HCT116 (cell line): Measurements from ENCODE around the gene POU2F3. TPM values are rescaled to one million over a fixed set of nuclear protein-coding genes. Genes with fewer than 3 reads are reported as not detected.

Source experiments
- ATAC-seq: fragments of 200-7000 bp; cut with Tn5 transposase; 2 replicates; pipeline ENCODE4 v1.9.1; 2020; ENCODE audit warnings: mild to moderate bottlenecking, moderate library complexity
- BruUV-seq: library from RNA; stranded (reverse); fragments of 400-500 nt; replicated peaks from 2 replicates; lab custom pipeline; 2021; lab: Mats Ljungman, UMichigan
- CTCF ChIA-PET: fragments of 300-600 bp; sonication (Branson Sonifier 250); formaldehyde crosslinking; loops from one replicate; lab custom pipeline; 2021; ENCODE audit warnings: antibody characterized with exemption; lab: Charles Lee
- POLR2A ChIA-PET: fragments of 300-600, 350-600 bp; sonication (Branson Sonifier 250); formaldehyde crosslinking; loops from one replicate; lab custom pipeline; 2021; ENCODE audit warnings: antibody characterized with exemption; lab: Charles Lee
- RAD21 ChIA-PET, 2 experiments: fragments of 300-600 bp; sonication (Branson Sonifier 250); formaldehyde crosslinking; loops; one replicate each; lab custom pipeline; 2023; ENCODE audit warnings: low total read pairs in 2 of 2; ENCODE audit not compliant: uncharacterized antibody in 2 of 2, unreplicated experiment in 2 of 2, low non-redundant PET in 1 of 2; lab: Charles Lee
- DNase-seq: peaks from one replicate; pipeline ENCODE4 v3.0.0-alpha.2; 2010; ENCODE audit warnings: low read depth, low spot score
- H2AFZ ChIP-seq: fragments of 200-600 bp; shearing (Covaris generic), sonication (generic); 2 replicates; pipeline ENCODE4 v1.6.1; 2017; ENCODE audit warnings: low read depth, mixed run types, mixed read lengths, antibody characterized with exemption, low read length; ENCODE audit not compliant: poor library complexity, severe bottlenecking
- H3K27ac ChIP-seq: 2 replicates; pipeline ENCODE4 v1.5.1; 2012; ENCODE audit warnings: low read depth, low read length
- H3K27me3 ChIP-seq: fragments of 200-600 bp; sonication (generic); 2 replicates; pipeline ENCODE4 v1.6.1; 2016; ENCODE audit warnings: mixed run types, low read length, mixed read lengths; ENCODE audit not compliant: insufficient read depth
- H3K36me3 ChIP-seq, 2 experiments: fragments of 200-500 bp in 1 of 2; fragments of 200-600 bp in 1 of 2; sonication (Bioruptor generic) in 1 of 2; sonication (generic) in 1 of 2; 2 replicates each; pipeline versions ENCODE4 v1.5.1 to v1.6.1; 2014 to 2016; ENCODE audit warnings: low read length in 2 of 2, inconsistent platforms in 1 of 2, mixed read lengths in 1 of 2, mixed run types in 1 of 2; ENCODE audit not compliant: insufficient read depth in 2 of 2, control insufficient read depth in 1 of 2
- H3K4me1 ChIP-seq, 2 experiments: fragments of 200-600 bp in 1 of 2; sonication (generic) in 1 of 2; 2 replicates each; pipeline versions ENCODE4 v1.5.1 to v1.6.1; 2012 to 2017; ENCODE audit warnings: low read length in 2 of 2, inconsistent platforms in 1 of 2, mild to moderate bottlenecking in 1 of 2, mixed read lengths in 1 of 2, mixed run types in 1 of 2, moderate library complexity in 1 of 2; ENCODE audit not compliant: insufficient read depth in 2 of 2, control insufficient read depth in 1 of 2
- H3K4me2 ChIP-seq: fragments of 200-600 bp; sonication (generic); 2 replicates; pipeline ENCODE4 v1.6.1; 2017; ENCODE audit warnings: mixed run types, low read length, mixed read lengths
- H3K4me3 ChIP-seq, 2 experiments: fragments of 200-600 bp in 1 of 2; sonication (generic) in 1 of 2; replicated peaks in 1 of 2; 2 replicates each; pipeline ENCODE4 v1.5.1; 2011 to 2016; ENCODE audit warnings: low read length in 2 of 2, control low read depth in 1 of 2, low read depth in 1 of 2, mild to moderate bottlenecking in 1 of 2, mixed read lengths in 1 of 2, mixed run types in 1 of 2
- H3K79me2 ChIP-seq: fragments of 200-600 bp; sonication (generic); 2 replicates; pipeline ENCODE4 v1.6.1; 2017; ENCODE audit warnings: mild to moderate bottlenecking, mixed run types, low read length, moderate library complexity, mixed read lengths; ENCODE audit not compliant: insufficient read depth
- H3K9ac ChIP-seq: fragments of 200-600 bp; sonication (generic); 2 replicates; pipeline ENCODE4 v1.6.1; 2016; ENCODE audit warnings: low read length, mixed read lengths
- H3K9me2 ChIP-seq: fragments of 200-600 bp; sonication (generic), shearing (Covaris generic); 2 replicates; pipeline ENCODE4 v1.6.1; 2017; ENCODE audit warnings: mixed run types, mild to moderate bottlenecking, moderate library complexity; ENCODE audit not compliant: insufficient read depth
- H3K9me3 ChIP-seq, 2 experiments: fragments of 200-500 bp in 1 of 2; fragments of 200-600 bp in 1 of 2; sonication (Bioruptor generic) in 1 of 2; sonication (generic) in 1 of 2; 2 replicates each; pipeline ENCODE4 v1.6.1; 2014 to 2017; ENCODE audit warnings: low read length in 2 of 2, mixed read lengths in 2 of 2, inconsistent platforms in 1 of 2, low read depth in 1 of 2, mild to moderate bottlenecking in 1 of 2, mixed run types in 1 of 2, moderate library complexity in 1 of 2; ENCODE audit not compliant: control insufficient read depth in 1 of 2, insufficient read depth in 1 of 2
- H4K20me1 ChIP-seq: fragments of 200-600 bp; sonication (generic), shearing (Covaris generic); 2 replicates; pipeline ENCODE4 v1.6.1; 2017; ENCODE audit warnings: mixed run types, mild to moderate bottlenecking, moderate library complexity; ENCODE audit not compliant: insufficient read depth
- ELF1 ChIP-seq: IDR thresholded peaks from 2 replicates; pipeline ENCODE4 v1.6.1; 2012; ENCODE audit warnings: low read depth, borderline replicate concordance
- EZH2 ChIP-seq: fragments of 200-600 bp; sonication (generic); IDR thresholded peaks from 2 replicates; pipeline ENCODE4 v1.6.1; 2017; ENCODE audit warnings: antibody characterized with exemption, mixed run types
- EZH2phosphoT487 ChIP-seq: fragments of 200-600 bp; IDR thresholded peaks from 2 replicates; pipeline ENCODE4 v1.6.1; 2018; ENCODE audit warnings: antibody characterized with exemption, borderline replicate concordance
- FOSL1 ChIP-seq: IDR thresholded peaks from 2 replicates; pipeline ENCODE4 v1.6.1; 2012; ENCODE audit warnings: low read depth
- JUND ChIP-seq: IDR thresholded peaks from 2 replicates; pipeline ENCODE4 v1.6.1; 2012
- POLR2A ChIP-seq: IDR thresholded peaks from 2 replicates; pipeline ENCODE4 v1.7.0; 2011; ENCODE audit warnings: borderline replicate concordance; ENCODE audit not compliant: insufficient read depth, insufficient read length; ENCODE audit errors: extremely low read depth
- RAD21 ChIP-seq: IDR thresholded peaks from 2 replicates; pipeline ENCODE4 v1.6.1; 2012; ENCODE audit warnings: low read depth, mild to moderate bottlenecking
- SP1 ChIP-seq: IDR thresholded peaks from 2 replicates; pipeline ENCODE4 v1.6.1; 2012; ENCODE audit warnings: low read depth
- YY1 ChIP-seq: IDR thresholded peaks from 2 replicates; pipeline ENCODE4 v1.6.1; 2011; ENCODE audit warnings: low read length, low read depth, moderate library complexity, mild to moderate bottlenecking; ENCODE audit not compliant: insufficient replicate concordance; ENCODE audit errors: extremely low read depth
- ZFX ChIP-seq: fragments of 450-650 bp; IDR thresholded peaks from 2 replicates; pipeline ENCODE4 v1.6.1; 2017
- ZNF274 ChIP-seq: fragments of 200-500 bp; sonication (Bioruptor generic); IDR thresholded peaks from 2 replicates; pipeline ENCODE4 v1.6.1; 2014; ENCODE audit warnings: mild to moderate bottlenecking, low read depth, low read length, inconsistent platforms
- intact Hi-C: fragments of 100-400 bp; cut with micrococcal nuclease; formaldehyde crosslinking; loops from 2 replicates; pipeline ENCODE4 v1.10.0; 2022
- total RNA-seq: library from RNA; stranded (reverse); gene quantifications from one replicate; pipeline ENCODE4 v1.2.1, GENCODE V29; 2021; ENCODE audit not compliant: unreplicated experiment
- TF ChIP-seq, protein P1 (sequence below): IDR thresholded peaks from 2 replicates; pipeline ENCODE4 v1.6.1; 2012
- TF ChIP-seq, protein P2 (sequence below), 3 experiments: fragments of 200-600 bp in 1 of 3; sonication (generic) in 1 of 3; IDR thresholded peaks in 2 of 3; conservative IDR thresholded peaks in 1 of 3; 2 replicates each; pipeline ENCODE4 v1.5.1; 2012 to 2017; ENCODE audit warnings: low read depth in 2 of 3, low read length in 2 of 3, antibody characterized with exemption in 1 of 3, borderline replicate concordance in 1 of 3, control low read depth in 1 of 3, mild to moderate bottlenecking in 1 of 3, mixed read lengths in 1 of 3, mixed run types in 1 of 3, moderate library complexity in 1 of 3; ENCODE audit not compliant: insufficient read depth in 1 of 3
- TF ChIP-seq, protein P3 (sequence below): IDR thresholded peaks from 2 replicates; pipeline ENCODE4 v1.6.1; 2012
- TF ChIP-seq, protein P4 (sequence below): IDR thresholded peaks from 2 replicates; pipeline ENCODE4 v1.6.1; 2012; ENCODE audit warnings: low read depth

POU2F3 gene
- total RNA-seq, 1 experiment from 2014 or later = 0.15 TPM

DNA sequence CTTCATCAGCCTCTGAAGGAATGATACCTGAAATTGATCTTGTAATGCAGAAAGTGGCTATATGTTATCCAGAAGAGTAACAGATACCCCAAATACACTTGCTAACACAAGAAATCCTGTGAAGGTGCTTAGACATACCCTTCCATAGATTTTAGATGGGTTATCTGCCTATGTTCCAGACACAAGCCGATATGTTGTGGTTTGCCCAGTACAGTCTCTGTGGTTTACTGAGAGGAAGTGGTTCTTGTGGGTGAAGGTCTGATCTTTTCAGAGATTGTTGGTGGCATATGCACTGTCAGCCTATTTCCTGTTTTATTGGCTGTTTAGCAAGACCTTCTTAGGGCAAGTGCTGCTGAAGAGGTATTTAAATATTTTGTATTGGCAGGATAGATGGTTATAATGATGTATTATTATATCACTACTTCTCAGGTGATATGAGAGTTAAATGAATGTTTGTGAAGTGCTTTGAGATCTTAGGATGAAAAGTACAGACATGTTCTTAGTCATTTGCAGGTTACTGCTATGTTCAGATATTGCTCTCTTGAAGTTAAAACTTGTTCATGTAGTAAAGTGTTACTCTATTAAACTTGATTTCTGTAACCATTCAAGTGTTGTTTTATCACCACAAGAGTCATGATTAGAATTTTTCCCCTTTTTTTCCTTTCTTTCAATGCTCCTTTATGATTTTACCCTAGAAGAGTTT lies 104.5 kb downstream of the POU2F3 start:
- DNase-seq = peak; percentile 38
- peaks cover 59 to 64% of the 10 kb centered on the region in 2 experiments for H3K4me1 ChIP-seq

More for the DNA sequence above, 104.5 kb downstream of the POU2F3 start:
- TF ChIP-seq JUND (no peak; the same call in 1 of the 2 replicates), ZNF274 (no peak), RAD21 (no peak), EZH2 (no peak), SP1 (no peak; the same call in 1 of the 2 replicates), ELF1 (no peak), EZH2phosphoT487 (no peak), YY1 (no peak), POLR2A (no peak), ZFX (no peak), FOSL1 (no peak)
- TF ChIP-seq, protein P1, sequence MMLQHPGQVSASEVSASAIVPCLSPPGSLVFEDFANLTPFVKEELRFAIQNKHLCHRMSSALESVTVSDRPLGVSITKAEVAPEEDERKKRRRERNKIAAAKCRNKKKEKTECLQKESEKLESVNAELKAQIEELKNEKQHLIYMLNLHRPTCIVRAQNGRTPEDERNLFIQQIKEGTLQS = no peak
- TF ChIP-seq, protein P2, sequence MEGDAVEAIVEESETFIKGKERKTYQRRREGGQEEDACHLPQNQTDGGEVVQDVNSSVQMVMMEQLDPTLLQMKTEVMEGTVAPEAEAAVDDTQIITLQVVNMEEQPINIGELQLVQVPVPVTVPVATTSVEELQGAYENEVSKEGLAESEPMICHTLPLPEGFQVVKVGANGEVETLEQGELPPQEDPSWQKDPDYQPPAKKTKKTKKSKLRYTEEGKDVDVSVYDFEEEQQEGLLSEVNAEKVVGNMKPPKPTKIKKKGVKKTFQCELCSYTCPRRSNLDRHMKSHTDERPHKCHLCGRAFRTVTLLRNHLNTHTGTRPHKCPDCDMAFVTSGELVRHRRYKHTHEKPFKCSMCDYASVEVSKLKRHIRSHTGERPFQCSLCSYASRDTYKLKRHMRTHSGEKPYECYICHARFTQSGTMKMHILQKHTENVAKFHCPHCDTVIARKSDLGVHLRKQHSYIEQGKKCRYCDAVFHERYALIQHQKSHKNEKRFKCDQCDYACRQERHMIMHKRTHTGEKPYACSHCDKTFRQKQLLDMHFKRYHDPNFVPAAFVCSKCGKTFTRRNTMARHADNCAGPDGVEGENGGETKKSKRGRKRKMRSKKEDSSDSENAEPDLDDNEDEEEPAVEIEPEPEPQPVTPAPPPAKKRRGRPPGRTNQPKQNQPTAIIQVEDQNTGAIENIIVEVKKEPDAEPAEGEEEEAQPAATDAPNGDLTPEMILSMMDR (IDR thresholded peaks at IDR 0.05 in 2 of 3, conservative IDR thresholded peaks at IDR 0.05 in 1 of 3; ENCODE audit: borderline replicate concordance in 1 of 3, insufficient read depth in 1 of 3, low read depth in 2 of 3, low read length in 2 of 3) = no peak
- TF ChIP-seq, protein P3, sequence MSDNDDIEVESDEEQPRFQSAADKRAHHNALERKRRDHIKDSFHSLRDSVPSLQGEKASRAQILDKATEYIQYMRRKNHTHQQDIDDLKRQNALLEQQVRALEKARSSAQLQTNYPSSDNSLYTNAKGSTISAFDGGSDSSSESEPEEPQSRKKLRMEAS = no peak
- TF ChIP-seq, protein P4, sequence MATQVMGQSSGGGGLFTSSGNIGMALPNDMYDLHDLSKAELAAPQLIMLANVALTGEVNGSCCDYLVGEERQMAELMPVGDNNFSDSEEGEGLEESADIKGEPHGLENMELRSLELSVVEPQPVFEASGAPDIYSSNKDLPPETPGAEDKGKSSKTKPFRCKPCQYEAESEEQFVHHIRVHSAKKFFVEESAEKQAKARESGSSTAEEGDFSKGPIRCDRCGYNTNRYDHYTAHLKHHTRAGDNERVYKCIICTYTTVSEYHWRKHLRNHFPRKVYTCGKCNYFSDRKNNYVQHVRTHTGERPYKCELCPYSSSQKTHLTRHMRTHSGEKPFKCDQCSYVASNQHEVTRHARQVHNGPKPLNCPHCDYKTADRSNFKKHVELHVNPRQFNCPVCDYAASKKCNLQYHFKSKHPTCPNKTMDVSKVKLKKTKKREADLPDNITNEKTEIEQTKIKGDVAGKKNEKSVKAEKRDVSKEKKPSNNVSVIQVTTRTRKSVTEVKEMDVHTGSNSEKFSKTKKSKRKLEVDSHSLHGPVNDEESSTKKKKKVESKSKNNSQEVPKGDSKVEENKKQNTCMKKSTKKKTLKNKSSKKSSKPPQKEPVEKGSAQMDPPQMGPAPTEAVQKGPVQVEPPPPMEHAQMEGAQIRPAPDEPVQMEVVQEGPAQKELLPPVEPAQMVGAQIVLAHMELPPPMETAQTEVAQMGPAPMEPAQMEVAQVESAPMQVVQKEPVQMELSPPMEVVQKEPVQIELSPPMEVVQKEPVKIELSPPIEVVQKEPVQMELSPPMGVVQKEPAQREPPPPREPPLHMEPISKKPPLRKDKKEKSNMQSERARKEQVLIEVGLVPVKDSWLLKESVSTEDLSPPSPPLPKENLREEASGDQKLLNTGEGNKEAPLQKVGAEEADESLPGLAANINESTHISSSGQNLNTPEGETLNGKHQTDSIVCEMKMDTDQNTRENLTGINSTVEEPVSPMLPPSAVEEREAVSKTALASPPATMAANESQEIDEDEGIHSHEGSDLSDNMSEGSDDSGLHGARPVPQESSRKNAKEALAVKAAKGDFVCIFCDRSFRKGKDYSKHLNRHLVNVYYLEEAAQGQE = no peak
- peak; percentile 77 for ATAC-seq
- peak overlapping the region; percentile 46 for H3K4me2 ChIP-seq
- intact Hi-C loops = no loop called here
- H4K20me1 ChIP-seq = peaks cover 11% of the 10 kb centered on the region; the same call in 1 of the 2 replicates
- peaks cover 99% of the 10 kb centered on the region for H3K79me2 ChIP-seq
- ChIA-PET POLR2A (no interaction called here), RAD21 (no interaction called here), CTCF (no interaction called here)
- no peak overlapping the region; a peak in 1 of 4 replicates for H3K4me3 ChIP-seq
- H3K36me3 ChIP-seq = no peaks in the 10 kb centered on the region
- H3K9me3 ChIP-seq = no peaks in the 10 kb centered on the region
- BruUV-seq = no TSS peak
- H3K27me3 ChIP-seq = no peaks in the 10 kb centered on the region
- no peak overlapping the region for H3K9ac ChIP-seq
- H3K9me2 ChIP-seq = no peaks in the 10 kb centered on the region
- H3K27ac ChIP-seq = 0 out of 2 replicates have a peak overlapping the region, but pooled peaks have one; percentile 9
- no peak overlapping the region for H2AFZ ChIP-seq
